ENCODE measurements around the gene OVCH1.
"Not testable (repeated sequence)": the region's sequence is repeated elsewhere in the genome, so short reads cannot be mapped to it uniquely, and the experiment has no call there.

Gene OVCH1

DNA sequence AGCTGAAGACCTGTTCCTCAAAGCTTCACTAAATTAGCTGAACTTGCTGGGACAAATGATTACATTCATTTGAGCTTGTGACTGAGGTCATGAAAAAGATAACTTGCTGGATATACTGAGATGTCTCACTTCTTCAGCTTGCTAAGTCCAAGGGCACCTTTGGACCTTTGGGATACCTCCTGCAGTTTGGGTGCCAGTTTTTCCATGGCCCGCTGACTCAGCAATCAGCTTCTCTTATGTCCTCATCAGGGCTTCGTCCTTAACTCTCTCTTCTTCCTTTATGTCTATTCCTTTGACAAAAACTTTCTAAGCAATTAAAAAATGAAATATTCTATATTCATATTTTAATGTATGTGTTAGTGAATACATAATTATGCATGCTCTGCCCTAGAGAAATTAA is 45.6 kb downstream of the OVCH1 start:
- no peaks in the 10 kb centered on the region for H3K4me1 Mint-ChIP-seq (ENCODE audit: low read depth)
- H3K9me3 Mint-ChIP-seq: no peaks in the 10 kb centered on the region
- H3K4me3 Mint-ChIP-seq: no peak overlapping the region
- no peaks in the 10 kb centered on the region for H3K36me3 Mint-ChIP-seq (ENCODE audit: low read depth)
- peaks cover 3% of the 10 kb centered on the region for H3K27me3 Mint-ChIP-seq (ENCODE audit: low read depth)
- H3K27ac Mint-ChIP-seq: no peak overlapping the region

- Mint-ChIP-seq H3K4me3 (no peak overlapping the region), H3K27me3 (ENCODE audit: low read depth) (no peaks in the 10 kb centered on the region)
These were observed 49.3 kb downstream of the OVCH1 start for GRCh38 chr12:29448157-29448556.

DNA sequence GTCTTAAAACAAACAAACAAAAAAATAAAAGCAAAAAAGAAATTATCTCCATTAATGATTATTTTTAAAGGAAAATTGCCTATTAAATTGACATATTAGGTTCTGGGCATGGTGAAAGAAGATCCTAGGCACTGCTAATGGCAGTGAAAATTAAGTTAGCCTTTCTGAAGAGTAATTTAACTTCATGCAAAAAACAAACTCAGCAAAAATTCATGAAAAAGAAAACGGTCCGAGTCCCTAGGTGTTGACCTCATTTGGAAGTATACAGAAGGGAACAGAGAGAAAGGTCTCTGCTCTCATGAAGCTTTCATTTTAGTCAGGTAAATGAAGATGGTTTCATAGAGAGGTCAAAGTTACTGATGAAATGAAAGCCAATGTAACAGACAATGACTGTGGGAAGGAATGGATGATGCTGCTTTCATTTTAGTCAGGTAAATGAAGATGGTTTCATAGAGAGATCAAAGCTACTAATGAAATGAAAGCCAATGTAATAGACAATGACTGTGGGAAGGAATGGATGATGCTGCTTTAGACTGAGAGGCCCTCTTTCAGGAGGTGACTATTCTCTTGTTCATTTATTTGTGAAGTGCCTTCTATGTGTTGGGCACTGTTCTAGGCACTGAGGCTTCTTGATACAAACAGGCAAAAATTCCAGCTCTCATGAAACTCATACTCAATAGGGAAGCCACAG is 50.1 kb downstream of the OVCH1 start:
- Mint-ChIP-seq H3K9me3 (no peaks in the 10 kb centered on the region), H3K27me3 (ENCODE audit: low read depth) (no peaks in the 10 kb centered on the region)

More at GRCh38 chr12:29448157-29448556, 49.3 kb downstream of the OVCH1 start:
- H3K4me1 Mint-ChIP-seq (ENCODE audit: low read depth): no peaks in the 10 kb centered on the region
- no peaks in the 10 kb centered on the region for H3K36me3 Mint-ChIP-seq (ENCODE audit: low read depth)
- H3K9me3 Mint-ChIP-seq: no peaks in the 10 kb centered on the region
- no peak overlapping the region for H3K27ac Mint-ChIP-seq

DNA sequence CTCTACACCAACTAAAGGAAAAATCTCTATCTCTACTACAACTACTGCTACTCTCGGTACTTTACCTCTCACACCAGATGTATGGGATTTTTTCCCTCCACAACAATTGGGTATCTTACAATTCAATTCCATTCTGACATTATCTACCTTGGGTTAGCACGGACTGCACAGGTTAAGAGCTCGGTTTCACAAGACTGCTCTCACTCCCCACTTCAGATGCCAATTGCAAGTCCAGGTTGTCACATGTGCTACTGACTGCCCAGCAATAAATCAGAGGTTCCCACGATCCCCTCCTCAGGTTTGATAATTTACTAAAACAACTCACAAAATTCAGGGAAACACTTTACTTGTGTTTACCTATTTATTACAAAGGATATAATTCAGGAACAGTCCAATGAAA is 58.0 kb downstream of the OVCH1 start:
- H3K4me3 Mint-ChIP-seq: no peak overlapping the region
- no peaks in the 10 kb centered on the region for H3K27me3 Mint-ChIP-seq (ENCODE audit: low read depth)
- no peaks in the 10 kb centered on the region for H3K36me3 Mint-ChIP-seq (ENCODE audit: low read depth)
- no peak overlapping the region for H3K27ac Mint-ChIP-seq
- peaks cover 8% of the 10 kb centered on the region for H3K9me3 Mint-ChIP-seq
- H3K4me1 Mint-ChIP-seq (ENCODE audit: low read depth): no peaks in the 10 kb centered on the region

More for the DNA sequence above, 50.1 kb downstream of the OVCH1 start:
- H3K4me1 Mint-ChIP-seq (ENCODE audit: low read depth): no peaks in the 10 kb centered on the region
- H3K27ac Mint-ChIP-seq: no peak overlapping the region
- H3K4me3 Mint-ChIP-seq: no peak overlapping the region
- H3K36me3 Mint-ChIP-seq (ENCODE audit: low read depth): no peaks in the 10 kb centered on the region

DNA sequence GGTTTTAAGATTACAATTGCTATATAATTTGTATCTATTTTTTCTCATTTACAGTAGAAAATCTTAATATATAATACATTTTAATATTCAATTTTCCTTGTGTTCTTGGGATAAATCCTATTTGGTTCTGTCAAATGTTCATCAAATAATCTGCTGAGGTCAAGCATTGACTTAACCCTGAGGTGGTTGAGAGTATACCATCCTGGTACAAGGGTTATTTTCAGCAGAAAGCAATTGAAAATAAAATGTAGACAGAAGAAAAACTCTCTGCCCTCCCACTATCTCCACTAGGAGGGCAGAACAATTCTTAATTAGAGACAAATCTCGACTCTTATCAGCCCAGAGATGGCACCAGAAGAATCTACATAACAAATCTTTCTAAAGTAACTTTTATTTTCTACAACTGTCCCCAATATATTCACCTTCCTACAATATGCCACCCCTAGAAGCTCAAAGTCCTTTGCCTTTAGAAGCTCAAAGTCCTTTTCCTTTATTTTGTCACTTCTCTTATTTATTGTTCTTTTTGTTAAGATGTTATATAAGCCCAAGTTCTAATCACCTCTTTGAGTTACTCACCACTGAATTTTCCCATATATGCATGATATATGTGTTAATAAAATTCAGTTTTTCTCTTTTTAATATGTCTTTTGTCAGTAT is 58.6 kb downstream of the OVCH1 start:
- Mint-ChIP-seq H3K27me3 (ENCODE audit: low read depth) (no peaks in the 10 kb centered on the region), H3K9me3 (peaks cover 8% of the 10 kb centered on the region), H3K4me3 (no peak overlapping the region), H3K4me1 (ENCODE audit: low read depth) (no peaks in the 10 kb centered on the region), H3K36me3 (ENCODE audit: low read depth) (no peaks in the 10 kb centered on the region), H3K27ac (no peak overlapping the region)

DNA sequence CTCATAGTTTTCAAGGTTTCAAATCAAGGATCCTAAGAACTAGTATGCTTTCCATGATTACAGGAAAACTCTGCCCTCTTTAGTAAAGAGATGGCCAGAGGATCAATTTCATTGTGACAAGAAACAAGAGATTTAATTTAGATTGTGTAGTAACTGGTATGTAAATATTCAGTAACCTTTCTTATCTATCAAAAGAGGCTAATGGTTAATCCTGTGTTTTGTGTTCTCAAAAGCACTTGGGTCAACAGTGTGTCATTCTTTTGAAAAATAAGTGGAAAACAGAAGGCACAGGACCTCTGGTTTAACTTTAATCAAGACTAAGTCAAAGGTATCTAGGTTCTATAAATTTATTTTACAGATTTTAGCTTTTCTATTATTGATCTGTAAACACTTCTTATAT is 59.9 kb downstream of the OVCH1 start:
- no peak overlapping the region for H3K27ac Mint-ChIP-seq
- H3K4me1 Mint-ChIP-seq (ENCODE audit: low read depth): no peaks in the 10 kb centered on the region
- H3K27me3 Mint-ChIP-seq (ENCODE audit: low read depth): no peaks in the 10 kb centered on the region
- peaks cover 8% of the 10 kb centered on the region for H3K9me3 Mint-ChIP-seq
- H3K36me3 Mint-ChIP-seq (ENCODE audit: low read depth): no peaks in the 10 kb centered on the region
- no peak overlapping the region for H3K4me3 Mint-ChIP-seq

GRCh38 chr12:29436815-29437214 is 60.7 kb downstream of the OVCH1 start:
- H3K36me3 Mint-ChIP-seq (ENCODE audit: low read depth); H3K4me3 Mint-ChIP-seq; H3K4me1 Mint-ChIP-seq (ENCODE audit: low read depth); H3K27ac Mint-ChIP-seq; H3K9me3 Mint-ChIP-seq; H3K27me3 Mint-ChIP-seq (ENCODE audit: low read depth): not testable (repeated sequence)

GRCh38 chr12:29431513-29431912 is 66.0 kb downstream of the OVCH1 start:
- H3K4me3 Mint-ChIP-seq: no peak overlapping the region
- H3K9me3 Mint-ChIP-seq: no peaks in the 10 kb centered on the region
- H3K27me3 Mint-ChIP-seq (ENCODE audit: low read depth): peaks cover 3% of the 10 kb centered on the region
- H3K4me1 Mint-ChIP-seq (ENCODE audit: low read depth): peaks cover 2% of the 10 kb centered on the region
- H3K36me3 Mint-ChIP-seq (ENCODE audit: low read depth): no peaks in the 10 kb centered on the region
- H3K27ac Mint-ChIP-seq: no peak overlapping the region

DNA sequence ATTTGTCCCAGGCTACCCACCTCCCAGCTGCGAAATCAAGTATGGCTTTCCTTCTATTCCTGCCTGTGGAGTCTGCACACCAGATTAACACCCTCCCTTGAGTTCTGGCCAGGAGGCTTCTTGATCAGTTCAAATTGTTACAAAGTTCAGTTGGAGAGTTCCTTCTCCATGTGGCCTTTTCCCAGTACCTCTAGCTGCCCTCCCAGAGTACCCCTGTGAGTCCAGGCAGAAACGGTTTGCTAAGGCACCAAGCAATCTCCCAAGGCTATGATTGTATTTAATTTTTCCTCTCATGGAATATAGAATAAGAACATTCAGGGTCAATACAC is 66.8 kb downstream of the OVCH1 start:
- Mint-ChIP-seq H3K4me1 (ENCODE audit: low read depth) (peaks cover 2% of the 10 kb centered on the region), H3K4me3 (no peak overlapping the region), H3K27me3 (ENCODE audit: low read depth) (peaks cover 3% of the 10 kb centered on the region), H3K9me3 (no peaks in the 10 kb centered on the region), H3K27ac (no peak overlapping the region), H3K36me3 (ENCODE audit: low read depth) (no peaks in the 10 kb centered on the region)

- H3K9me3 Mint-ChIP-seq: no peaks in the 10 kb centered on the region
- H3K27ac Mint-ChIP-seq: no peak overlapping the region
- H3K4me1 Mint-ChIP-seq (ENCODE audit: low read depth): peaks cover 2% of the 10 kb centered on the region
- H3K27me3 Mint-ChIP-seq (ENCODE audit: low read depth): peaks cover 3% of the 10 kb centered on the region
- no peaks in the 10 kb centered on the region for H3K36me3 Mint-ChIP-seq (ENCODE audit: low read depth)
- H3K4me3 Mint-ChIP-seq: no peak overlapping the region
These were observed 67.3 kb downstream of the OVCH1 start for GRCh38 chr12:29429999-29430715.

DNA sequence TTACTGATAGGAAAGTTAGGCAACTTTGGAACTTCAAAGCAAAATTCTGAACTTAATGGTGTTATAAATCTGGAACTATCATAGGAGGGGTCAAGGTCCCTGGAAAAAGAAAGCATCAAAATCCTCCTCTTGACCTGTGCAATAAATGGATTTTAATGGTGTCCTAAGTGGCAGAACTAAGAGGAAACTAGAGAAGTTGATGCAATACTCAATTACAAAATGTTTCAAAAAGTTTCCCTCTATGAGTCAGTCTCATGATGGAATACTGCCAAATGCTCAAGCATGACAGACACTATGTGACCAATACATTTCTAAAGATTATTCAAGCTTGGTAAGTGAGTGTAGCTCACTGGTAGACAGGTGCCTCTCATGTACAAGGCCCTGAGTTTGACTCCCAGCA is 68.9 kb downstream of the OVCH1 start:
- Mint-ChIP-seq H3K27ac (no peak overlapping the region), H3K27me3 (ENCODE audit: low read depth) (peaks cover 3% of the 10 kb centered on the region), H3K4me3 (no peak overlapping the region), H3K9me3 (no peaks in the 10 kb centered on the region), H3K4me1 (ENCODE audit: low read depth) (peaks cover 2% of the 10 kb centered on the region), H3K36me3 (ENCODE audit: low read depth) (no peaks in the 10 kb centered on the region)

GRCh38 chr12:29427964-29428363 is 69.5 kb downstream of the OVCH1 start:
- Mint-ChIP-seq H3K4me3 (no peak overlapping the region), H3K27ac (no peak overlapping the region), H3K36me3 (ENCODE audit: low read depth) (no peaks in the 10 kb centered on the region), H3K4me1 (ENCODE audit: low read depth) (peaks cover 2% of the 10 kb centered on the region), H3K9me3 (no peaks in the 10 kb centered on the region), H3K27me3 (ENCODE audit: low read depth) (peaks cover 3% of the 10 kb centered on the region)

- Mint-ChIP-seq H3K9me3 (no peaks in the 10 kb centered on the region), H3K27ac (no peak overlapping the region), H3K4me1 (ENCODE audit: low read depth) (peaks cover 2% of the 10 kb centered on the region), H3K27me3 (ENCODE audit: low read depth) (peaks cover 7% of the 10 kb centered on the region), H3K4me3 (no peak overlapping the region), H3K36me3 (ENCODE audit: low read depth) (no peaks in the 10 kb centered on the region)
These were observed 71.0 kb downstream of the OVCH1 start for GRCh38 chr12:29426498-29426897.

DNA sequence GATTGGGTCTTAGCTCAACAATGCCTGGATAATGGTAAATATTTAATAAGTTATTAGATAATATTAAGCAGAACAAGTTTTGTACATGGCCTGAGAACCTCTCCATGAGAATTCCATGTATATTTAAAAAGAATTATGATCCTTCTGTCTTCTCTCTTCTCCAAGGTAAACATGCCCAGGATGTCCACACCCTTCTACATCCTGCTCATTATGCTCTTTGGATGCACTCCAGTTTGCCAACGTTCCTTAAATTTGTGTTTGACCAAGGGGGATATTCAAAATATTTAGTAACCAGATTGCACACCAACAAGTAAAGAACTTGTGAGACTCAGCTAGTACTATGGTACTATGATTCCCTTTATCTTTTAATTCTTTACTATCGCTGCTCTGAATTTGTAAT is 71.8 kb downstream of the OVCH1 start:
- Mint-ChIP-seq H3K4me3 (no peak overlapping the region), H3K36me3 (ENCODE audit: low read depth) (no peaks in the 10 kb centered on the region), H3K9me3 (no peaks in the 10 kb centered on the region), H3K27me3 (ENCODE audit: low read depth) (peaks cover 7% of the 10 kb centered on the region), H3K4me1 (ENCODE audit: low read depth) (peaks cover 2% of the 10 kb centered on the region), H3K27ac (no peak overlapping the region)

- Mint-ChIP-seq H3K27ac (no peak overlapping the region), H3K9me3 (no peaks in the 10 kb centered on the region), H3K27me3 (ENCODE audit: low read depth) (peaks cover 22% of the 10 kb centered on the region), H3K4me3 (no peak overlapping the region), H3K36me3 (ENCODE audit: low read depth) (no peaks in the 10 kb centered on the region), H3K4me1 (ENCODE audit: low read depth) (no peaks in the 10 kb centered on the region)
These were observed 80.7 kb downstream of the OVCH1 start for GRCh38 chr12:29416748-29417147.

Measured in T-helper 1 cell treated with Interleukin-12 subunit alpha and Interleukin-12 subunit beta and Interleukin-4 antibody, amounts not matched to agents 30 μg/mL and 1 μg/mL, for 36 hours (primary cell).